HPDE6-E6E7 (cell line): Measurements from ENCODE around the gene RP2.

Experiments used
- DNase-seq: peaks from one replicate; pipeline ENCODE4 v3.0.0; 2011; ENCODE audit warnings: missing footprints; ENCODE audit errors: extremely low spot score

Gene RP2

GRCh38 chrX:46836701-46837557 is at the start of gene RP2:
Gene RP2, plus strand, starts transcription at chrX:46837043. Its CDS starts 58 bp downstream, at chrX:46837101.
- peak; percentile 71 for DNase-seq

DNA sequence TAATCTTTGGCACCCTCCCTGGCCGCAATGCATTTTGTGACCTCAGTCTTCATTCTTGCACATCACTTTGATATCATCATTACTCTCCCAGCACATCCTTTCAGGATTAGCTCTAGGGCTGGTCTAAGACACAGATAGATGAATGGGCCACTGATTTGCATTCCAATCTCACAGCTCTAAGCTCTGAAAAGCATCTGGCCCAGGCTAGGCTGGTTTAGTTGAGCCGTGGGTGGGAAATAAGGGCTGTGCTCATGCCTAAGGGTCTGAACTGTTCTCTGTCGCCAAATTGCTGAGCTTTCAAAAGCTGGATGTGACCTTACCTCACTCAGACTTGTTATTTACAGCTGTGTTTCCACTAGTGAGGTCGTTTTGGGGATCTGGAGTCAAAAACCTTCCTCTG is 47.9 kb upstream of the RP2 start:
- no peak for DNase-seq

DNA sequence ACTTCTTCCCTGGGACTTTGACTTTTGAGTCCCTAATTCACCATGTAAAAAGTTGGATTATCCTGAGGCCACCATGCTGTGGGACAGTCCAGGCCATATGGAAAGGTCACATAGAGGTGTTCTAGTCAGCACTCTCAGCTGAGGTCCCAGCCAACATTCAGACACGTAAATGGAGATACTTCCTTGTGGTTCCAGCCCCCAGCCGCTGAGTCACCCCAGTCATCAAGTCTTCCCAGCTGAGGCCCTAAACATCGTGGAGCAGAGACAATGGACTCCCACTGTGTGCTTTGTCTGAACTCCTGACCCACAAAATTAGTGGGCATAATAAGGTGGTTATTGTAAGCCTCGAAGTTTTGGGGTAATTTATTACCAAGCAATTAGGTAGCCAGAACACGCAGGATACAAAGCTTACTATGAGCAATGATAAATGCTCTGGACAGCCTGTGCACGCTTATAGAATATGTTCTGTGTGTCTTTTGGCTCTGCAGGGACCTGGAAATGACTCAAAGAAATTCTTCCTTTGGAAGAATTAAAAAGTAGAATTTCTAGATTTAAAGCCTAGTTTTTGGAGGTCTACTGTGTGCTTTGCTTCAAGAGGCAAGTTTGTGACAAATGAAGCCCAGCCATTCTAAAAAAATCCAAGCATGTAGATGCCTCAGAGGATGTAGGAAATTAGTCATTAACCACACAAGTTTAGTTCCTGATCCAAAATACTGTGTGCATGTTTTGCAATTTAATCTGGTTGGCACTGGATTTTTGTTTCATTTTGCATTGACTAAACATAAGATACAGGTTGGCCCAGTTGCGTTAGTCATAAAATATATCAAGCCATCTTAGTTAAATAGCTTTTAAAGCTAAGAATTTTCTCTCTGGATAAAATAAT is 44.7 kb upstream of the RP2 start:
- peak; percentile 64 for DNase-seq

- no peak for DNase-seq
Measured at GRCh38 chrX:46792810-46793188, 44.0 kb upstream of the RP2 start.

DNA sequence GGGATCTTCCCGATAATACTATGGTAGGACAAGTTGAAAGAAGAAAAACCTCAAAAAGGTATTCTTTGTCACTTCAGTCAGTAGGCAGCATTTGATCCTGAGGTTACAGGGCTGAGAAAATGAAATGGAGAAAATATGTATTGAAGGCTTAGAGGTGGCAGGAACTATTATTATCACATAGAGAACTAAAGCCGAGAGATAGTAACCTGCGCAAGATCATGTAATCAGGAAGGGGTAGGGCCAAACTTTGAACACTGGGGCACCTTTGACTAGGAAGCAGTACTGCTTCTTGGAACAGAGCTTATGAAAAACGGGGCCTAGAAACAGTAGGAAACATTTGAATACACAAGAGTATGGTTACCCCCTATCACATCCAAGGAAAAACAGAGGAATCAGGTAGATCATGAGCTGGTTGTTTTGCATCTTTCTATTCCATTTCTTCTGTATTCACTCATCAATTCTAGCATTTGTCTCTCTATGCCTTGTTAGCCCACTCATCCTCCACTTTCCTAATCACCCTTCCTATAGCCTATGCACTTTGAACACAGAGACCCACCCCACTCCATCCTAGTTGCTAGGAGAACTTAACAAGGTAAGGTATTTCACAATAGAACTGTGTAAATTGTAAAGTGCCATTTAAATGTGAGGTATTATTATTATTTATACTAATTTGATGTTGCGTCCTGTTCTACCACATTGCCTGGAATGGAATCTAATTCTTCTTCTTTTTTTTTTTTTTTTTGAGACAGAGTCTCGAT is 43.3 kb upstream of the RP2 start:
- no peak for DNase-seq

DNA sequence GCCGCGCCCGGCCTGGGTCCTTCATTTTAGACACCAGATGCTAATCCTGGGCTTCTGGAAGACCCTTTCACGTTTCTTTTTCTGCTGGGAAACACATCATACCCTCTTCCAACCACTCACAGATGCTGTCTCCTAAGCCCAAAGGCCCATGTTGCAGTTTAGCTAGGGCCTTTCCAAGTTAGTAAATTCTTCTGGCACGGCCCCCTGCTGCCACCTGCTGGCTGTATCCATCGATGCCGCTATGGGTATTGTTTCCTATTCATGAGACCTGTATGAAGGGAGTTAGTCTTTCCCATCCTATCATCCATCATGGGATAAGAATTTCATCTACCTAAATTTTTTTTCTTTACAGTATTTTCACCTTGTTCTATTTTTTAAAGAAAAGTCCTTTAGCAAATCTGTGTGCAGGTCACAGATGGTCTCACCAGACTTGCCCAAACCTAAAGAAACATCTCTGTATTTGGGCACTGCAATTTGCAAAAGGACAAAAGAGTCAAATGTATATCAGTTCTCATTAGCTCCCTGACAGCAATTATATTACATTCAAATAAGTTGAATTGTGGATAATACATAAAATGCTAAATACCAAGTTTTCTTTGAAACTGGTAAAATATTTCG is 40.2 kb upstream of the RP2 start:
- no peak for DNase-seq

GRCh38 chrX:46803140-46803539 is 33.7 kb upstream of the RP2 start:
- no peak for DNase-seq

DNA sequence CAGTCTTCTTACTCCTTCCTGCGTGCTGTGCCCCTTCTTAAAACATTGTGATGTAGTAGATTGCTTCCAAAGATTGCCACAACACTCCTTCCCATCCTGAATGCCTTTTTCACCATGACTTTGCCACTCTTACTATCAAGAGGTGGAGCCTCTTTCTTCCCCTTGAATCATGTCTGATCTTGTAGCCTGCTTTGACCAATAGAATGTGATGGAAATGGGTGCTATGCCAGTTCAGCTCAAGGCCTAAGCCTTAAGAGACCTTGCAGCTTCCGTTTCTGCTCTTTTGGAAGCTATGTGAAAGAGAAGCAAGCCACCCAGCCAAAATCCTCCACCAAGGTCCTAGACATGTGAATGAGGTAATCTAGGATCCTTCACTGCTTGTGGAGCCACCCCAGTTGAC is 31.6 kb upstream of the RP2 start:
- no peak for DNase-seq

- DNase-seq = no peak
Measured at GRCh38 chrX:46811121-46811520, 25.7 kb upstream of the RP2 start.

GRCh38 chrX:46812445-46812844 is 24.4 kb upstream of the RP2 start:
- no peak for DNase-seq

- no peak for DNase-seq
Measured at GRCh38 chrX:46814966-46815365, 21.9 kb upstream of the RP2 start.

- DNase-seq = no peak
Measured at GRCh38 chrX:46819136-46819535, 17.7 kb upstream of the RP2 start.

- DNase-seq = no peak
Measured at GRCh38 chrX:46820391-46821100, 16.3 kb upstream of the RP2 start.

DNA sequence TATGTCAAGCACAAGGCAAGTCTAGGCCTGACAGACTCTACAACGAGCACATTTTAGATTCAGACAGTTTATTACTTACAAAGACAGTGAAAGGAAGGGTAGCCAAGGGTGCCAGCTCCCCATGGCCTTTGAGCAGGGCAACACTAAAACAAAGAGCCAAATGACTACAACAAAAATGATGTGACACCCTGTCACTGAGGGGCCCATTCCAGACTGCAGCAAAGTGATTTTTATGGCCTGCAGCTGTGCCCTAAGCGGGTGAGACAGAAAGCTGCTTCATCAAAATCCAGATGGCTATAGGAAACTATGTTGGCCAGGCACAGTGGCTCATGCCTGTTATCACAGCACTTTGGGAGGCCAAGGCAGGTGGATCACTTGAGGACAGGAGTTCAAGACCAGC is 13.4 kb upstream of the RP2 start:
- DNase-seq = no peak

- DNase-seq = no peak
Measured at GRCh38 chrX:46831765-46832327, 5.0 kb upstream of the RP2 start.

GRCh38 chrX:46837558-46838485 is 979 bp downstream of the RP2 start:
- no peak for DNase-seq

DNA sequence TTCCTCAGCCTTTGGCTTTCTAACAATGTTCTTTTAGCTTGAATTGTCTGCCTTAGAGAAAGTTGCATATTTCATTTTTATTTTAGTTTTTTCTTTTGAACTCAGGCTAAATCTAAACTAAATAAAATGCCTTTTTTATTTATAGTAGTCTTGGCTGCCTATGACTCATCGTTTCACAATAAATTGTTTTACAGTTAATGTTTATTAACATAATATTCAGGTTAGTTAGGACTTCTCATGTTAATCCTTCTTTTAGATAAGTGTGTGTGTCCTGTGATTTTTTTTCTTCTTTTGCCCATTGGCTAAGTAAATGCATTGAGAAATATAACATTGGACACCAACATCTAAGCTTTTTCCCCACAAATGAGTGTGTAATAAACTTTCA is 1.6 kb downstream of the RP2 start:
- no peak for DNase-seq

GRCh38 chrX:46838974-46839480 is 2.2 kb downstream of the RP2 start:
- no peak for DNase-seq

- DNase-seq = no peak
Measured at GRCh38 chrX:46840946-46841345, 4.1 kb downstream of the RP2 start.
